CD14-positive monocyte (primary cell): ENCODE measurements around the gene TMEM116. TPM values are rescaled to one million over a fixed set of nuclear protein-coding genes. Genes with fewer than 3 reads are reported as not detected.

Source experiments
- DNase-seq, 3 donors: peaks; one replicate each; pipeline ENCODE4 v3.0.0-alpha.2; 2011 to 2022
- H2AFZ ChIP-seq: 2 replicates; pipeline ENCODE4 v1.6.0; 2012; ENCODE audit warnings: mild to moderate bottlenecking, low read depth, low read length, inconsistent platforms; ENCODE audit not compliant: insufficient read depth, poor library complexity, severe bottlenecking
- H3K27ac ChIP-seq, 2 donors: 1 replicate in 1 of 2; 2 replicates in 1 of 2; pipeline ENCODE4 v1.5.1; 2012 to 2013; ENCODE audit warnings: low read length in 2 of 2, control low read depth in 1 of 2, inconsistent platforms in 1 of 2, low read depth in 1 of 2, mild to moderate bottlenecking in 1 of 2
- H3K27me3 ChIP-seq, 2 donors: one replicate each; pipeline versions ENCODE4 v1.6.0 to v1.6.1; 2011 to 2013; ENCODE audit warnings: low read length in 2 of 2; ENCODE audit not compliant: control insufficient read depth in 2 of 2, insufficient read depth in 2 of 2
- H3K36me3 ChIP-seq, 2 donors: replicated peaks in 1 of 2; 1 replicate in 1 of 2; 2 replicates in 1 of 2; pipeline versions ENCODE4 v1.5.1 to v1.6.1; 2012 to 2013; ENCODE audit warnings: low read length in 2 of 2, control low read depth in 1 of 2, inconsistent platforms in 1 of 2, mild to moderate bottlenecking in 1 of 2; ENCODE audit not compliant: insufficient read depth in 2 of 2, control insufficient read depth in 1 of 2
- H3K4me1 ChIP-seq, 2 donors: 1 replicate in 1 of 2; 2 replicates in 1 of 2; pipeline versions ENCODE4 v1.5.1 to v1.6.1; 2012 to 2013; ENCODE audit warnings: low read length in 2 of 2, control low read depth in 1 of 2, inconsistent platforms in 1 of 2, mild to moderate bottlenecking in 1 of 2, moderate library complexity in 1 of 2; ENCODE audit not compliant: insufficient read depth in 2 of 2, control insufficient read depth in 1 of 2
- H3K4me2 ChIP-seq: replicated peaks from 2 replicates; pipeline ENCODE3; 2012; ENCODE audit warnings: low read length, moderate library complexity, mild to moderate bottlenecking; ENCODE audit not compliant: poor library complexity, severe bottlenecking; ENCODE audit errors: extremely low read depth
- H3K4me3 ChIP-seq, 3 experiments: fragments of 200-600 bp in 1 of 3; sonication (generic) in 1 of 3; replicated peaks in 1 of 3; 1 replicate in 2 of 3; 2 replicates in 1 of 3; pipeline ENCODE4 v1.5.1; 2011 to 2013; ENCODE audit warnings: low read length in 3 of 3, mild to moderate bottlenecking in 3 of 3, control low read depth in 2 of 3, low read depth in 2 of 3, inconsistent platforms in 1 of 3, moderate library complexity in 1 of 3
- H3K79me2 ChIP-seq: 2 replicates; pipeline ENCODE4 v1.6.0; 2012; ENCODE audit warnings: mild to moderate bottlenecking, control low read depth, inconsistent platforms, low read length, moderate library complexity; ENCODE audit not compliant: insufficient read depth
- H3K9ac ChIP-seq: 2 replicates; pipeline ENCODE4 v1.6.0; 2017; ENCODE audit warnings: low read length, mild to moderate bottlenecking; ENCODE audit not compliant: insufficient read depth, poor library complexity, severe bottlenecking
- H3K9me3 ChIP-seq, 2 donors: replicated peaks in 1 of 2; 1 replicate in 1 of 2; 2 replicates in 1 of 2; pipeline versions ENCODE4 v1.5.1 to v1.6.1; 2012 to 2013; ENCODE audit warnings: low read length in 2 of 2, control low read depth in 1 of 2; ENCODE audit not compliant: control insufficient read depth in 1 of 2, insufficient read depth in 1 of 2
- H4K20me1 ChIP-seq: 2 replicates; pipeline ENCODE4 v1.6.0; 2012; ENCODE audit warnings: mild to moderate bottlenecking, low read length, control low read depth, moderate library complexity; ENCODE audit not compliant: insufficient read depth
- H3K27ac Mint-ChIP-seq, 7 donors: one replicate each; pipeline ENCODE4 v1.8.0; 2020; ENCODE audit warnings: mild to moderate bottlenecking in 7 of 7, mixed read lengths in 7 of 7, moderate library complexity in 6 of 7, inconsistent platforms in 2 of 7
- H3K27me3 Mint-ChIP-seq, 3 donors: one replicate each; pipeline ENCODE4 v1.8.0; 2021 to 2022; ENCODE audit warnings: low read depth in 3 of 3, mild to moderate bottlenecking in 3 of 3, mixed read lengths in 3 of 3, moderate library complexity in 3 of 3, inconsistent platforms in 1 of 3
- H3K36me3 Mint-ChIP-seq, 2 donors: one replicate each; pipeline ENCODE4 v1.8.0; 2020; ENCODE audit warnings: mixed read lengths in 2 of 2, inconsistent platforms in 1 of 2, mild to moderate bottlenecking in 1 of 2
- H3K4me1 Mint-ChIP-seq: one replicate; pipeline ENCODE4 v1.8.0; 2020; ENCODE audit warnings: mild to moderate bottlenecking, mixed read lengths
- H3K4me3 Mint-ChIP-seq, 2 donors: one replicate each; pipeline ENCODE4 v1.8.0; 2020; ENCODE audit warnings: mild to moderate bottlenecking in 2 of 2, mixed read lengths in 2 of 2, moderate library complexity in 1 of 2
- H3K9me3 Mint-ChIP-seq, 7 donors: one replicate each; pipeline ENCODE4 v1.8.0; 2020 to 2022; ENCODE audit warnings: mixed read lengths in 7 of 7, mild to moderate bottlenecking in 6 of 7, moderate library complexity in 6 of 7, inconsistent platforms in 2 of 7
- CTCF ChIP-seq: fragments of 200-600 bp; IDR thresholded peaks from one replicate; pipeline ENCODE4 v1.8.0; 2022; ENCODE audit warnings: antibody characterized with exemption, mild to moderate bottlenecking
- whole genome bisulfite sequencing: methylation state at CpG from one replicate; pipeline ENCODE4 v1.1.5; 2013; ENCODE audit warnings: missing lambda C conversion rate; ENCODE audit not compliant: insufficient coverage; 5-methylcytosine and 5-hydroxymethylcytosine counted together
- intact Hi-C, 2 donors: fragments of 100-400 bp; cut with micrococcal nuclease; formaldehyde crosslinking; loops; one replicate each; pipeline versions ENCODE4 v1.15.0 to v1.15.1; 2023
- polyA plus RNA-seq, 3 donors: library from polyadenylated mRNA; depleted of rRNA in 1 of 3; unstranded in 2 of 3; stranded (reverse) in 1 of 3; fragments of 300-500 nt in 2 of 3; fragments of >200 nt in 1 of 3; fragmentation: Illumina TruSeq in 2 of 3; gene quantifications; 1 replicate in 2 of 3; 2 replicates in 1 of 3; pipeline ENCODE4 v1.2.3, GENCODE V29; 2012 to 2021

TMEM116 gene
- polyA plus RNA-seq, 3 donors, result 5.6 to 11.6 (median 8.3) TPM

GRCh38 chr12:111942557-111942956 lies 70.4 kb downstream of the TMEM116 start:
- TF ChIP-seq CTCF, result no peak
- Mint-ChIP-seq H3K36me3 (peaks cover 0 to 4% of the 10 kb centered on the region in 2 donors), H3K27ac (no peak overlapping the region), H3K4me1 (peaks cover 3% of the 10 kb centered on the region), H3K9me3 (peaks cover 0 to 2% (median 0%) of the 10 kb centered on the region in 7 donors), H3K27me3 (no peaks in the 10 kb centered on the region), H3K4me3 (no peak overlapping the region)
- Histone ChIP-seq H2AFZ (no peak overlapping the region), H3K9ac (no peak overlapping the region), H3K4me1 (no peaks in the 10 kb centered on the region), H3K79me2 (no peaks in the 10 kb centered on the region), H3K4me3 (no peak overlapping the region), H3K27me3 (no peaks in the 10 kb centered on the region), H3K4me2 (no peak overlapping the region), H3K27ac (no peak overlapping the region), H3K36me3 (no peaks in the 10 kb centered on the region), H4K20me1 (no peaks in the 10 kb centered on the region), H3K9me3 (no peaks in the 10 kb centered on the region)
- intact Hi-C loops, result loop anchor here (10.0 kb wide), 1 partner anchor 72 kb away; the partner anchor contains the start of genes ERP29 (in 2 of the 2) and TMEM116 (in 2 of the 2)
- WGBS, result 100% methylated on average over 1 of the region's 5 CpGs
- no peak for DNase-seq

- H3K9me3 ChIP-seq, result no peaks in the 10 kb centered on the region
- Mint-ChIP-seq H3K27me3 (peaks cover 0 to 3% (median 0%) of the 10 kb centered on the region in 3 donors), H3K27ac (no peak overlapping the region), H3K9me3 (peaks cover 0 to 2% (median 0%) of the 10 kb centered on the region in 7 donors), H3K36me3 (peaks cover 0 to 8% of the 10 kb centered on the region in 2 donors), H3K4me1 (no peaks in the 10 kb centered on the region), H3K4me3 (no peak overlapping the region)
- intact Hi-C loops, result no loop called here
- no peaks in the 10 kb centered on the region for H3K4me1 ChIP-seq
- H4K20me1 ChIP-seq, result no peaks in the 10 kb centered on the region
- no peak for TF ChIP-seq CTCF
- WGBS, result no CpG with 5 or more reads among the region's 1 CpG
- no peaks in the 10 kb centered on the region for H3K79me2 ChIP-seq
- no peak overlapping the region for H3K27ac ChIP-seq
- no peak overlapping the region for H3K4me2 ChIP-seq
- H3K27me3 ChIP-seq, result no peaks in the 10 kb centered on the region
- no peak overlapping the region for H3K4me3 ChIP-seq
- no peak overlapping the region for H3K9ac ChIP-seq
- H3K36me3 ChIP-seq, result no peaks in the 10 kb centered on the region
- no peak overlapping the region for H2AFZ ChIP-seq
- no peak for DNase-seq
Measured at GRCh38 chr12:111937429-111937828, 75.5 kb downstream of the TMEM116 start.
